ENCODE data around the gene FASTKD2.

Gene FASTKD2

DNA sequence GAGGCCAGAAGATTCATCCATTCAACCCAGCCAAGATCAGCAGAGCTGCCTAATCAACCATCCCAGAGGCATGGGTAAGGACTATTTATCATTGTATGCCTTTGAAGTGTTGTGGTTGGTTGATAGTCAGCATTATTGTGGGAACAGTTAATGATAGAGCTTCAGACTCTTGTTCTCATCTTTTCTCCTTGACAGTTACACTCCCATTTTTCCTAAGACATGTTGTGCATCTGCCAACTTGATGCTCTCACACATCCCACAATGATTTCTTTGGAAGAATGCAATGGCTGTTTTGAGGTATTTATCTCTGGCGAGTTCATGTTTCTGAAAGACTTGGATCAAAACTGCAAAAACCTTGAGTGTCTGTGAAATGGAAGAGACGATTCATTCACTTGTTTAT, 55.4 kb downstream of the FASTKD2 start:
- no peak for TF ChIP-seq ZNF274 (IDR thresholded peaks at IDR 0.05; ENCODE audit: low read depth, low read length)
- no peak for TF ChIP-seq SUZ12 (IDR thresholded peaks at IDR 0.05; ENCODE audit: extremely low read depth, insufficient read depth, insufficient read length)
- TF ChIP-seq YY1 (IDR thresholded peaks at IDR 0.05; ENCODE audit: insufficient read depth, insufficient read length) = no peak
- no peak for DNase-seq (ENCODE audit: low read depth, low spot score)
- peaks cover 7% of the 10 kb centered on the region; the same call in 1 of the 2 replicates for H3K9me3 ChIP-seq (ENCODE audit: insufficient read depth, low read length)
- H3K27me3 ChIP-seq (ENCODE audit: insufficient read depth, insufficient read length) = no peaks in the 10 kb centered on the region
- no peak overlapping the region for H3K9ac ChIP-seq (ENCODE audit: insufficient read length, low read depth)
- H3K4me1 ChIP-seq (ENCODE audit: insufficient read depth, insufficient read length) = peaks cover 2% of the 10 kb centered on the region
- no peak overlapping the region for H3K4me3 ChIP-seq (ENCODE audit: insufficient read length, low read depth)
- H3K36me3 ChIP-seq (ENCODE audit: insufficient read depth, insufficient read length, low read length) = no peaks in the 10 kb centered on the region

DNA sequence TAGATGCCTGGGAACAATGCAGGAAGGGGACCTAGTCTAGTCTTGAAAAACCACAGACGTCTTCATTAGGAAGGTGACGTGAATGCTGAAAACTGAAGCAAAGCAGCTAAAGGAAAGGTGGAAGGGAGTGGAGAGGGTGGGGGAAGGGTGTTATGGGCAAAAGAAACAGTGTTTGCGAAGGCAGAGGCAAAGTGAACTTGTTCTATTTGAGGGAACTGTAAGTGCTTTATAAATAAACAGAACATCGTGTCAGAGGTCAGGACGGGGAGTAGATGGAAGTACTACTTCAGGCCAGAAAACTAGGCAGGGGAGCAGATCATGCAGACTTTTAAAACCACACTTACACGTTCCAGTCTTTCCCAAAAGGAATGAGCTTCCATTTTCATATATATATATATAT, 57.8 kb downstream of the FASTKD2 start:
- Histone ChIP-seq H3K27me3 (ENCODE audit: insufficient read depth, insufficient read length) (no peaks in the 10 kb centered on the region), H3K9ac (ENCODE audit: insufficient read length, low read depth) (no peak overlapping the region), H3K36me3 (ENCODE audit: insufficient read depth, insufficient read length, low read length) (no peaks in the 10 kb centered on the region), H3K9me3 (ENCODE audit: insufficient read depth, low read length) (no peaks in the 10 kb centered on the region), H3K4me1 (ENCODE audit: insufficient read depth, insufficient read length) (peaks cover 2% of the 10 kb centered on the region), H3K4me3 (ENCODE audit: insufficient read length, low read depth) (no peak overlapping the region)
- DNase-seq (ENCODE audit: low read depth, low spot score) = no peak
- TF ChIP-seq ZNF274 (IDR thresholded peaks at IDR 0.05; ENCODE audit: low read depth, low read length) (no peak), SUZ12 (IDR thresholded peaks at IDR 0.05; ENCODE audit: extremely low read depth, insufficient read depth, insufficient read length) (no peak), YY1 (IDR thresholded peaks at IDR 0.05; ENCODE audit: insufficient read depth, insufficient read length) (no peak)

DNA sequence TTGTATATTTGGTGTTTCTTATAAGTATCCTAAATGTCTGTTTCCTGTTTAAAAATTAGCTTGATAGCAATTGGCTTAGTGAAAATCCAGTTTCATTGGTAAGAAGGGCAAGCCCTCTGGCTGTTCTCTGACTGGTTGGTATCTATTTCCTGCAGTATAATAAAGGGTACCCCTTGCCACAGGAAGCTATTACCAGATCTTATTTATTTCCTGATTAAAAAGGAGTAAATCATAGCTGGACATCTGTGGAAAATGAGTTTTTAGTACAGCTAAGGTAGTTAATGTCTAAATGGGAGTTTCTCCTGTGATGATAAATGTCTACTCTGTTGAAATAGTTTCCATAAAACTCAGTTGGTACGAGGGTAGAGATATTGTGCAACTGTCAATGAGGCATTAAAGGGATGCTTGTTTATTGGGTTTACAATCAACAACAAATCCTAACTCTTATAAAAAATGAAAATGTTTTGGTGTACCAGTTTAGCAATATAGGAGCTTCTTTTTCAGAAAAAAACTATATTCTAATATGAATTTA, 58.7 kb downstream of the FASTKD2 start:
- no peaks in the 10 kb centered on the region for H3K9me3 ChIP-seq (ENCODE audit: insufficient read depth, low read length)
- DNase-seq (ENCODE audit: low read depth, low spot score) = no peak
- no peak overlapping the region for H3K4me3 ChIP-seq (ENCODE audit: insufficient read length, low read depth)
- TF ChIP-seq ZNF274 (IDR thresholded peaks at IDR 0.05; ENCODE audit: low read depth, low read length) = no peak
- H3K9ac ChIP-seq (ENCODE audit: insufficient read length, low read depth) = no peak overlapping the region
- H3K36me3 ChIP-seq (ENCODE audit: insufficient read depth, insufficient read length, low read length) = no peaks in the 10 kb centered on the region
- no peaks in the 10 kb centered on the region for H3K27me3 ChIP-seq (ENCODE audit: insufficient read depth, insufficient read length)
- peaks cover 2% of the 10 kb centered on the region for H3K4me1 ChIP-seq (ENCODE audit: insufficient read depth, insufficient read length)

DNA sequence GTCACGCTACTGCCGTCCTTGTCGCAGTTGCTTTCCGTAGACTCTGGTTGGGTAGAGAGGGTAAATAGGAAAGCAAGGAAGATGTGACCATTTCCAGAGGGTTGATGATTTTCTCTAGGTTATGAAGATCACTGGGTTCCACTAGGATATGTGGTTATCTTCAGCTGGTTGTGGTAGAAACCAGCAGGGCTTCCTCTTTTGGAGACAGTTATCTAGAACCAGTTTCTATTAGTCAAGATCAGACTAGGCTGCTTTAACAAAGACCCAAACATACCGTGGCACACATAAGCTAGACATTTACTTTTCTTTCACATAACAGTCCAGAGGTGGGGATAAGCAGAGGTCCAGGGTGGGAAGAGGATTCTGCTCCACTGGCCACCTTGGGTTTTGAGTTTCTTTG, 59.6 kb downstream of the FASTKD2 start:
- H3K4me3 ChIP-seq (ENCODE audit: insufficient read length, low read depth) = no peak overlapping the region
- H3K36me3 ChIP-seq (ENCODE audit: insufficient read depth, insufficient read length, low read length) = no peaks in the 10 kb centered on the region
- TF ChIP-seq SUZ12 (IDR thresholded peaks at IDR 0.05; ENCODE audit: extremely low read depth, insufficient read depth, insufficient read length) = no peak
- TF ChIP-seq YY1 (IDR thresholded peaks at IDR 0.05; ENCODE audit: insufficient read depth, insufficient read length) = no peak
- TF ChIP-seq ZNF274 (IDR thresholded peaks at IDR 0.05; ENCODE audit: low read depth, low read length) = no peak
- peaks cover 2% of the 10 kb centered on the region for H3K4me1 ChIP-seq (ENCODE audit: insufficient read depth, insufficient read length)
- DNase-seq (ENCODE audit: low read depth, low spot score) = no peak
- H3K27me3 ChIP-seq (ENCODE audit: insufficient read depth, insufficient read length) = no peaks in the 10 kb centered on the region
- H3K9ac ChIP-seq (ENCODE audit: insufficient read length, low read depth) = no peak overlapping the region
- no peaks in the 10 kb centered on the region for H3K9me3 ChIP-seq (ENCODE audit: insufficient read depth, low read length)

DNA sequence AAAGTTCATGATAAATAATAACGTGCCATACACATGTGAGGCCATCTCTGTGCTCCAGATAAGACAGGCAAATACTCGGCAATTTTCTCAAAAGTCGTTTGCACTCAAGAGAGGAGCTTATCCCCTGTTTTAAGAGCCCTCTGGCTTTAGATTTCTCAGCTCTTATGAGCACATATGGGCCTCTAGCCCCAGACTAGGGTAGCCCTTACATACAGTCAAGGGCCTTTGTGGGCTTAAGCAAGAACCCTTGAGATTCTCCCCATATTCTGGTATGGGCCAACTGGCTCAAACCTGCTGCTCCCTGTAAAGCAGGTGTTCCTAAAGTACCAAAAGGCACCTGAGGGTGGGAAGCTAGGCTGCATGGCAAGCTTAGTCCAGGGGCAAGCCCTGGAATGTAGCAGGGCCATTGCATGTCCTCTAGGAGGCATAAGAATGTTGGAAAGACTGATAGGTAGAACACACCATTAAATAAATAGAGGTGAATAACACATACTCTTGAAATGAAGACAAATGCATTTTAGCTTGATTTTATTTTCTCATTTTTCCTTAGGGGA, 66.1 kb downstream of the FASTKD2 start:
- peaks cover 20% of the 10 kb centered on the region; the same call in 1 of the 2 replicates for H3K9me3 ChIP-seq (ENCODE audit: insufficient read depth, low read length)
- H3K4me1 ChIP-seq (ENCODE audit: insufficient read depth, insufficient read length) = no peaks in the 10 kb centered on the region
- no peaks in the 10 kb centered on the region for H3K36me3 ChIP-seq (ENCODE audit: insufficient read depth, insufficient read length, low read length)
- no peak overlapping the region for H3K4me3 ChIP-seq (ENCODE audit: insufficient read length, low read depth)
- no peaks in the 10 kb centered on the region for H3K27me3 ChIP-seq (ENCODE audit: insufficient read depth, insufficient read length)
- no peak for DNase-seq (ENCODE audit: low read depth, low spot score)
- TF ChIP-seq SUZ12 (IDR thresholded peaks at IDR 0.05; ENCODE audit: extremely low read depth, insufficient read depth, insufficient read length) = no peak
- H3K9ac ChIP-seq (ENCODE audit: insufficient read length, low read depth) = no peak overlapping the region

DNA sequence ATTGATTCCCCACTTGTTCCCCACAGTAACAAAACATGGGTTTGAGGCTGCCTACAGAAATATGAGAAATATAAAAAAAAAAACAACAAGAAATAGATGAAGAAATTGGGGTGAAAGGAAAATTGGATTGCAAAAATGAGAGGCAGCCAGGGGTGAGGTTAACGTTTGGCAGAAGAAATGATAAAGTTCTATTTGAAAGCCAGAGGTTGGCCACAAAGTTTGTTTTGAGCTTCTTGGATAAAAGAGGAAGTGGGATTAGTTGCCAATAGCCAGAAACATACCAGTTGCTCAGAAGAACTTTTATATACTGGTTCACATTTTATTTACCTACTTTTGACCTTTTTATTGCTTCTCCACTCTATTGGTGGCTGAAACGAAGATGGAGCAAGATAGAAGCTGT, 67.5 kb downstream of the FASTKD2 start:
- Histone ChIP-seq H3K9ac (ENCODE audit: insufficient read length, low read depth) (no peak overlapping the region), H3K36me3 (ENCODE audit: insufficient read depth, insufficient read length, low read length) (no peaks in the 10 kb centered on the region), H3K4me3 (ENCODE audit: insufficient read length, low read depth) (no peak overlapping the region), H3K27me3 (ENCODE audit: insufficient read depth, insufficient read length) (no peaks in the 10 kb centered on the region), H3K4me1 (ENCODE audit: insufficient read depth, insufficient read length) (no peaks in the 10 kb centered on the region), H3K9me3 (ENCODE audit: insufficient read depth, low read length) (peaks cover 20% of the 10 kb centered on the region; the same call in 1 of the 2 replicates)
- TF ChIP-seq SUZ12 (IDR thresholded peaks at IDR 0.05; ENCODE audit: extremely low read depth, insufficient read depth, insufficient read length) (no peak), ZNF274 (IDR thresholded peaks at IDR 0.05; ENCODE audit: low read depth, low read length) (no peak), YY1 (IDR thresholded peaks at IDR 0.05; ENCODE audit: insufficient read depth, insufficient read length) (no peak)
- no peak for DNase-seq (ENCODE audit: low read depth, low spot score)

DNA sequence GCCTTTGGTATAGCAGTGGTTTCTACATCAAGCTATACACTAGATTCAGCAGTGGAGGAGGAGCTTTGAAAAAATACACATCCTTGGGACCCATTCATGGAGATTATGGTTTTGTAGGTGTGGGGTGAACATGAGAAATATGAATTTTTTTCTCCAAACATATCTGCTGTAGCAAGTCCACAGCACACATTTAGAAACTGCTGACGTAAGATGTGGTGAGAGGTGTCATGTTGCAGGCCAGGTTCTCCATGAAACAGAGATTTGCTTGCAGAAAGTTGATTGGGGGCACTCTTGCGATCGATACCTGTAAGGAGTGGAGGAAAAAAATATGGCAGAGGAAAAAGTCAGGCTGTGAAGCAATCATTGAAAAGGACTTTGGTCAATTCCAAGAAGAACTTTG, 67.9 kb downstream of the FASTKD2 start:
- H3K4me3 ChIP-seq (ENCODE audit: insufficient read length, low read depth) = no peak overlapping the region
- no peak for DNase-seq (ENCODE audit: low read depth, low spot score)
- no peaks in the 10 kb centered on the region for H3K36me3 ChIP-seq (ENCODE audit: insufficient read depth, insufficient read length, low read length)
- TF ChIP-seq YY1 (IDR thresholded peaks at IDR 0.05; ENCODE audit: insufficient read depth, insufficient read length) (no peak), ZNF274 (IDR thresholded peaks at IDR 0.05; ENCODE audit: low read depth, low read length) (no peak), SUZ12 (IDR thresholded peaks at IDR 0.05; ENCODE audit: extremely low read depth, insufficient read depth, insufficient read length) (no peak)
- no peak overlapping the region for H3K9ac ChIP-seq (ENCODE audit: insufficient read length, low read depth)
- H3K27me3 ChIP-seq (ENCODE audit: insufficient read depth, insufficient read length) = no peaks in the 10 kb centered on the region
- no peaks in the 10 kb centered on the region for H3K4me1 ChIP-seq (ENCODE audit: insufficient read depth, insufficient read length)
- H3K9me3 ChIP-seq (ENCODE audit: insufficient read depth, low read length) = peaks cover 20% of the 10 kb centered on the region; the same call in 1 of the 2 replicates
